Parathyroid adenoma (tissue), 2 donors: ENCODE results near the gene VIPR2.

ENCODE experiments used
- H2AFZ ChIP-seq: fragments of 300-600 bp; sonication (generic); one replicate; pipeline ENCODE4 v1.7.0; 2017; ENCODE audit warnings: antibody characterized with exemption, mild to moderate bottlenecking
- H3K27ac ChIP-seq: fragments of 300-600 bp; sonication (generic); one replicate; pipeline ENCODE4 v1.7.0; 2017
- H3K27me3 ChIP-seq: fragments of 300-600 bp; sonication (generic); one replicate; pipeline ENCODE4 v1.7.0; 2017; ENCODE audit warnings: low read length; ENCODE audit not compliant: control insufficient read depth, insufficient read depth
- H3K36me3 ChIP-seq: fragments of 300-600 bp; sonication (generic); one replicate; pipeline ENCODE4 v1.7.0; 2017; ENCODE audit warnings: low read length; ENCODE audit not compliant: control insufficient read depth, insufficient read depth
- H3K4me1 ChIP-seq: fragments of 300-600 bp; sonication (generic); one replicate; pipeline ENCODE4 v1.7.0; 2017; ENCODE audit warnings: control low read depth
- H3K4me2 ChIP-seq: fragments of 300-600 bp; sonication (generic); one replicate; pipeline ENCODE4 v1.7.0; 2017; ENCODE audit warnings: low read length
- H3K4me3 ChIP-seq: fragments of 300-600 bp; sonication (generic); one replicate; pipeline ENCODE4 v1.7.0; 2017; ENCODE audit warnings: low read depth, low read length
- H3K79me2 ChIP-seq: fragments of 300-600 bp; sonication (generic); one replicate; pipeline ENCODE4 v1.7.0; 2017; ENCODE audit warnings: control low read depth
- H3K9ac ChIP-seq: fragments of 300-600 bp; sonication (generic); one replicate; pipeline ENCODE4 v1.7.0; 2017; ENCODE audit warnings: mild to moderate bottlenecking
- H3K9me3 ChIP-seq: fragments of 300-600 bp; sonication (generic); one replicate; pipeline ENCODE4 v1.7.0; 2017; ENCODE audit warnings: low read length; ENCODE audit not compliant: control insufficient read depth
- TF ChIP-seq, protein P1 (sequence below): fragments of 300-600 bp; sonication (generic); IDR thresholded peaks from one replicate; pipeline ENCODE4 v1.7.0; 2017; ENCODE audit warnings: antibody characterized with exemption, mild to moderate bottlenecking
- donor health status: primary hyperparathyroidism.

VIPR2 gene

GRCh38 chr7:159078193-159078910 is 66.3 kb downstream of the VIPR2 start:
- Histone ChIP-seq H3K4me3 (no peak overlapping the region), H3K4me2 (no peak overlapping the region)
- TF ChIP-seq, protein P1, sequence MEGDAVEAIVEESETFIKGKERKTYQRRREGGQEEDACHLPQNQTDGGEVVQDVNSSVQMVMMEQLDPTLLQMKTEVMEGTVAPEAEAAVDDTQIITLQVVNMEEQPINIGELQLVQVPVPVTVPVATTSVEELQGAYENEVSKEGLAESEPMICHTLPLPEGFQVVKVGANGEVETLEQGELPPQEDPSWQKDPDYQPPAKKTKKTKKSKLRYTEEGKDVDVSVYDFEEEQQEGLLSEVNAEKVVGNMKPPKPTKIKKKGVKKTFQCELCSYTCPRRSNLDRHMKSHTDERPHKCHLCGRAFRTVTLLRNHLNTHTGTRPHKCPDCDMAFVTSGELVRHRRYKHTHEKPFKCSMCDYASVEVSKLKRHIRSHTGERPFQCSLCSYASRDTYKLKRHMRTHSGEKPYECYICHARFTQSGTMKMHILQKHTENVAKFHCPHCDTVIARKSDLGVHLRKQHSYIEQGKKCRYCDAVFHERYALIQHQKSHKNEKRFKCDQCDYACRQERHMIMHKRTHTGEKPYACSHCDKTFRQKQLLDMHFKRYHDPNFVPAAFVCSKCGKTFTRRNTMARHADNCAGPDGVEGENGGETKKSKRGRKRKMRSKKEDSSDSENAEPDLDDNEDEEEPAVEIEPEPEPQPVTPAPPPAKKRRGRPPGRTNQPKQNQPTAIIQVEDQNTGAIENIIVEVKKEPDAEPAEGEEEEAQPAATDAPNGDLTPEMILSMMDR = no peak

DNA sequence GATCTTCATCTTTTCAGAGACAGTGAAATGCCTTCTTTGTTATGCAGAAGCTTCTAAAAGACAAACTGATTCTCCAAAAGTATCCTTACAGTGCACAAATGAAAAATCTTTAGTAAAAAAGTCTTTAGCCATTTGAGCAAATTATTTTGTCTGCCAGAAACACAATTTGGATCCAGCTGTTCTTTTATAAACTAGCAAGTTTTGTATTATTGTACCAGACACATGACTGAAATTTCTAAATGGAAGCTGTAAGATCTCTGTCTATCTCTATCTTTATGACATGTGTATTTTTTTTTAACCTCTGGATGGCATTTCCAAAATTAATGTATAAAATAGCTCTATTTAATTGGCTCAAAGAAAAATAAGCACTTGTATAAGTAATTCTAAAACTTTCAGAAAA is 68.3 kb downstream of the VIPR2 start:
- no peak overlapping the region for H3K9ac ChIP-seq
- H2AFZ ChIP-seq = no peak overlapping the region
- no peaks in the 10 kb centered on the region for H3K9me3 ChIP-seq
- no peak overlapping the region for H3K4me2 ChIP-seq
- no peak overlapping the region for H3K27ac ChIP-seq
- H3K36me3 ChIP-seq = no peaks in the 10 kb centered on the region
- no peak overlapping the region for H3K4me3 ChIP-seq
- TF ChIP-seq, protein P1 = no peak
- no peaks in the 10 kb centered on the region for H3K27me3 ChIP-seq
- no peaks in the 10 kb centered on the region for H3K79me2 ChIP-seq
- peaks cover 10% of the 10 kb centered on the region for H3K4me1 ChIP-seq

More at GRCh38 chr7:159078193-159078910, 66.3 kb downstream of the VIPR2 start:
- Histone ChIP-seq H3K36me3 (no peaks in the 10 kb centered on the region), H3K4me1 (peaks cover 10% of the 10 kb centered on the region), H3K9ac (no peak overlapping the region), H3K27me3 (no peaks in the 10 kb centered on the region), H3K79me2 (no peaks in the 10 kb centered on the region), H2AFZ (no peak overlapping the region), H3K27ac (no peak overlapping the region), H3K9me3 (no peaks in the 10 kb centered on the region)

- H3K36me3 ChIP-seq = no peaks in the 10 kb centered on the region
- H3K27ac ChIP-seq = no peak overlapping the region
- no peaks in the 10 kb centered on the region for H3K9me3 ChIP-seq
- H3K9ac ChIP-seq = no peak overlapping the region
- H3K4me2 ChIP-seq = no peak overlapping the region
- H3K4me3 ChIP-seq = no peak overlapping the region
- TF ChIP-seq, protein P1 = no peak
- H3K4me1 ChIP-seq = peaks cover 10% of the 10 kb centered on the region
- H2AFZ ChIP-seq = no peak overlapping the region
- H3K79me2 ChIP-seq = no peaks in the 10 kb centered on the region
- no peaks in the 10 kb centered on the region for H3K27me3 ChIP-seq
These were observed 69.0 kb downstream of the VIPR2 start for GRCh38 chr7:159075563-159076238.

DNA sequence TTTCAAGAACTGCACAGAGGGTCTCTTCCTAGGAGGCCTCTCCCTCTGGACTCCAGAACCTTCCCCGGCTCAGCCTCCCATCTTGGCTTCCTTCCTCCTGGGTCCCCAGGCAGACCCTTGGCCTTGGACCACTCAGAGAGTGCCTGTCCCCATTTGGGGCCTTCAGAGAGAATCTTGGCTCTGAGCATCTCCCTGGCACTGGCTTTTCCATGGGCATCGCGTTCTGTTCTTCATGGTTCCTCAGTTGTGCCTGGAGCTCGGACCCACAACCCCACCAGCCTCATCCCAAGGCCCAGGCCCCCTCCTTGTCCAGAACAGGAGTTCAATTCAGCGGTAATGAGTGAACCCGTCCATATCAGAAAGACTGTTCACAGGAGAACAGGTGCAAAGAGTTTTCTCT is 73.4 kb downstream of the VIPR2 start:
- no peak overlapping the region for H3K4me3 ChIP-seq
- no peak overlapping the region for H3K4me2 ChIP-seq
- H3K79me2 ChIP-seq = no peaks in the 10 kb centered on the region
- H3K36me3 ChIP-seq = no peaks in the 10 kb centered on the region
- no peaks in the 10 kb centered on the region for H3K4me1 ChIP-seq
- TF ChIP-seq, protein P1 = no peak
- H3K9me3 ChIP-seq = no peaks in the 10 kb centered on the region
- H3K27ac ChIP-seq = no peak overlapping the region
- H3K27me3 ChIP-seq = no peaks in the 10 kb centered on the region
- no peak overlapping the region for H2AFZ ChIP-seq
- H3K9ac ChIP-seq = no peak overlapping the region
